ENCODE measurements around the gene TIMP2. TPM values are rescaled to one million over a fixed set of nuclear protein-coding genes. Genes with fewer than 3 reads are reported as not detected.

Gene TIMP2
- total and polyA plus RNA-seq, 2 of the 13 experiments (the other 11 are each of a cell fraction or from before 2014, with no cell fraction given): 3.8 to 8.5 TPM

DNA sequence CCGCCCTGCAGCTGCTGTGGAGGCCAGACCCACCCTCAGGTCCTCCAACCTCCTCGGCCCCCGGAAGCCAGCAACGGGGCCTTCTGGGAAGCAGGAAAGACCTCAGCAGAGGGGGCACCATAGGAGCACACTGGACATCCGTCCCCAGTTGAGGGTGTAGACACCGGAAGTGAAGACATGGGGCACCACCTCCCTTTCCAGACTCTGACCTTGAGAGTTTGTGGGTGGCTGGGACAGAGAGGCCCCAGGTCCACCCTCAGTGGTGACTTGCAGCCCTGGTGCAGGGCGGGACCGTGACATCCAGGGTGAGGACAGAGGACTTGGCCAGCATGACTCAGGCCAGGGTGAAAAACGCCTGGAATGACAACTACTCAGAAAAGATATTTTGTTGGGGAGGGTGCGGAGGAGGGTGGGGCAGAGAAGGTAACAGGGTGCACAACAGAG is 42.1 kb downstream of the TIMP2 start (continued):
- TF ChIP-seq ZNF557 (CRISPR knock-in tag; IDR thresholded peaks at IDR 0.05): no peak
- peak; percentile 80 for TF ChIP-seq ZNF143 (CRISPR knock-in tag; IDR thresholded peaks at IDR 0.05)
- TF ChIP-seq RXRB (CRISPR knock-in tag; IDR thresholded peaks at IDR 0.05; ENCODE audit: borderline replicate concordance): peak; percentile 54
- TF ChIP-seq CEBPG (CRISPR knock-in tag; IDR thresholded peaks at IDR 0.05): peak; percentile 54
- TF ChIP-seq, protein P1, sequence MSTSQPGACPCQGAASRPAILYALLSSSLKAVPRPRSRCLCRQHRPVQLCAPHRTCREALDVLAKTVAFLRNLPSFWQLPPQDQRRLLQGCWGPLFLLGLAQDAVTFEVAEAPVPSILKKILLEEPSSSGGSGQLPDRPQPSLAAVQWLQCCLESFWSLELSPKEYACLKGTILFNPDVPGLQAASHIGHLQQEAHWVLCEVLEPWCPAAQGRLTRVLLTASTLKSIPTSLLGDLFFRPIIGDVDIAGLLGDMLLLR (CRISPR knock-in tag; IDR thresholded peaks at IDR 0.05): peak; percentile 59; the same call in 1 of the 2 replicates
- peak; percentile 63; the same call in 1 of the 2 replicates for TF ChIP-seq MAZ (IDR thresholded peaks at IDR 0.05; ENCODE audit: borderline replicate concordance, low read depth, low read length)
- no peak for TF ChIP-seq MAZ (CRISPR knock-in tag; IDR thresholded peaks at IDR 0.05; ENCODE audit: low read depth)
- TF ChIP-seq, protein P2, sequence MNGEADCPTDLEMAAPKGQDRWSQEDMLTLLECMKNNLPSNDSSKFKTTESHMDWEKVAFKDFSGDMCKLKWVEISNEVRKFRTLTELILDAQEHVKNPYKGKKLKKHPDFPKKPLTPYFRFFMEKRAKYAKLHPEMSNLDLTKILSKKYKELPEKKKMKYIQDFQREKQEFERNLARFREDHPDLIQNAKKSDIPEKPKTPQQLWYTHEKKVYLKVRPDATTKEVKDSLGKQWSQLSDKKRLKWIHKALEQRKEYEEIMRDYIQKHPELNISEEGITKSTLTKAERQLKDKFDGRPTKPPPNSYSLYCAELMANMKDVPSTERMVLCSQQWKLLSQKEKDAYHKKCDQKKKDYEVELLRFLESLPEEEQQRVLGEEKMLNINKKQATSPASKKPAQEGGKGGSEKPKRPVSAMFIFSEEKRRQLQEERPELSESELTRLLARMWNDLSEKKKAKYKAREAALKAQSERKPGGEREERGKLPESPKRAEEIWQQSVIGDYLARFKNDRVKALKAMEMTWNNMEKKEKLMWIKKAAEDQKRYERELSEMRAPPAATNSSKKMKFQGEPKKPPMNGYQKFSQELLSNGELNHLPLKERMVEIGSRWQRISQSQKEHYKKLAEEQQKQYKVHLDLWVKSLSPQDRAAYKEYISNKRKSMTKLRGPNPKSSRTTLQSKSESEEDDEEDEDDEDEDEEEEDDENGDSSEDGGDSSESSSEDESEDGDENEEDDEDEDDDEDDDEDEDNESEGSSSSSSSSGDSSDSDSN (CRISPR knock-in tag; IDR thresholded peaks at IDR 0.05): 0 out of 2 replicates have a peak, but pooled peaks have one; percentile 27
- peak; percentile 35 for TF ChIP-seq HNF4A (CRISPR knock-in tag; IDR thresholded peaks at IDR 0.05)
- TF ChIP-seq, protein P3, sequence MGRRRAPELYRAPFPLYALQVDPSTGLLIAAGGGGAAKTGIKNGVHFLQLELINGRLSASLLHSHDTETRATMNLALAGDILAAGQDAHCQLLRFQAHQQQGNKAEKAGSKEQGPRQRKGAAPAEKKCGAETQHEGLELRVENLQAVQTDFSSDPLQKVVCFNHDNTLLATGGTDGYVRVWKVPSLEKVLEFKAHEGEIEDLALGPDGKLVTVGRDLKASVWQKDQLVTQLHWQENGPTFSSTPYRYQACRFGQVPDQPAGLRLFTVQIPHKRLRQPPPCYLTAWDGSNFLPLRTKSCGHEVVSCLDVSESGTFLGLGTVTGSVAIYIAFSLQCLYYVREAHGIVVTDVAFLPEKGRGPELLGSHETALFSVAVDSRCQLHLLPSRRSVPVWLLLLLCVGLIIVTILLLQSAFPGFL (CRISPR knock-in tag; IDR thresholded peaks at IDR 0.05): no peak
- peak; percentile 61; the same call in 1 of the 2 replicates for TF ChIP-seq ZNF878 (CRISPR knock-in tag; IDR thresholded peaks at IDR 0.05)
- TF ChIP-seq CREM (IDR thresholded peaks at IDR 0.05): 0 out of 2 replicates have a peak, but pooled peaks have one; percentile 34
- no peak for TF ChIP-seq CREM (CRISPR knock-in tag; IDR thresholded peaks at IDR 0.05)
- TF ChIP-seq MYC (CRISPR knock-in tag; IDR thresholded peaks at IDR 0.05; ENCODE audit: borderline replicate concordance): peak; percentile 17; the same call in 1 of the 2 replicates
- TF ChIP-seq BRCA1 (CRISPR knock-in tag; IDR thresholded peaks at IDR 0.05): no peak
- peak; percentile 42 for TF ChIP-seq GATAD2A (CRISPR knock-in tag; IDR thresholded peaks at IDR 0.05)
- TF ChIP-seq, protein P4, sequence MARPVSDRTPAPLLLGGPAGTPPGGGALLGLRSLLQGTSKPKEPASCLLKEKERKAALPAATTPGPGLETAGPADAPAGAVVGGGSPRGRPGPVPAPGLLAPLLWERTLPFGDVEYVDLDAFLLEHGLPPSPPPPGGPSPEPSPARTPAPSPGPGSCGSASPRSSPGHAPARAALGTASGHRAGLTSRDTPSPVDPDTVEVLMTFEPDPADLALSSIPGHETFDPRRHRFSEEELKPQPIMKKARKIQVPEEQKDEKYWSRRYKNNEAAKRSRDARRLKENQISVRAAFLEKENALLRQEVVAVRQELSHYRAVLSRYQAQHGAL (CRISPR knock-in tag; IDR thresholded peaks at IDR 0.05; ENCODE audit: not compliant biosample characterization): no peak
- TF ChIP-seq, protein P5, sequence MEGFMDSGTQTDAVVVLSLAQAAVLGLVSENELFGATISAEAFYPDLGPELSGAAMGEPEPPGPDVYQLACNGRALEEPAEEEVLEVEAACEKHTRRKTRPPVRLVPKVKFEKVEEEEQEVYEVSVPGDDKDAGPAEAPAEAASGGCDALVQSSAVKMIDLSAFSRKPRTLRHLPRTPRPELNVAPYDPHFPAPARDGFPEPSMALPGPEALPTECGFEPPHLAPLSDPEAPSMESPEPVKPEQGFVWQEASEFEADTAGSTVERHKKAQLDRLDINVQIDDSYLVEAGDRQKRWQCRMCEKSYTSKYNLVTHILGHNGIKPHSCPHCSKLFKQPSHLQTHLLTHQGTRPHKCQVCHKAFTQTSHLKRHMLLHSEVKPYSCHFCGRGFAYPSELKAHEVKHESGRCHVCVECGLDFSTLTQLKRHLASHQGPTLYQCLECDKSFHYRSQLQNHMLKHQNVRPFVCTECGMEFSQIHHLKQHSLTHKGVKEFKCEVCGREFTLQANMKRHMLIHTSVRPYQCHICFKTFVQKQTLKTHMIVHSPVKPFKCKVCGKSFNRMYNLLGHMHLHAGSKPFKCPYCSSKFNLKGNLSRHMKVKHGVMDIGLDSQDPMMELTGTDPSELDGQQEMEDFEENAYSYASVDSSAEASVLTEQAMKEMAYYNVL (CRISPR knock-in tag; IDR thresholded peaks at IDR 0.05; ENCODE audit: borderline replicate concordance): no peak
- peak; percentile 40; the same call in 1 of the 2 replicates for TF ChIP-seq ZFX (CRISPR knock-in tag; IDR thresholded peaks at IDR 0.05; ENCODE audit: low read depth)
- TF ChIP-seq, protein P6, sequence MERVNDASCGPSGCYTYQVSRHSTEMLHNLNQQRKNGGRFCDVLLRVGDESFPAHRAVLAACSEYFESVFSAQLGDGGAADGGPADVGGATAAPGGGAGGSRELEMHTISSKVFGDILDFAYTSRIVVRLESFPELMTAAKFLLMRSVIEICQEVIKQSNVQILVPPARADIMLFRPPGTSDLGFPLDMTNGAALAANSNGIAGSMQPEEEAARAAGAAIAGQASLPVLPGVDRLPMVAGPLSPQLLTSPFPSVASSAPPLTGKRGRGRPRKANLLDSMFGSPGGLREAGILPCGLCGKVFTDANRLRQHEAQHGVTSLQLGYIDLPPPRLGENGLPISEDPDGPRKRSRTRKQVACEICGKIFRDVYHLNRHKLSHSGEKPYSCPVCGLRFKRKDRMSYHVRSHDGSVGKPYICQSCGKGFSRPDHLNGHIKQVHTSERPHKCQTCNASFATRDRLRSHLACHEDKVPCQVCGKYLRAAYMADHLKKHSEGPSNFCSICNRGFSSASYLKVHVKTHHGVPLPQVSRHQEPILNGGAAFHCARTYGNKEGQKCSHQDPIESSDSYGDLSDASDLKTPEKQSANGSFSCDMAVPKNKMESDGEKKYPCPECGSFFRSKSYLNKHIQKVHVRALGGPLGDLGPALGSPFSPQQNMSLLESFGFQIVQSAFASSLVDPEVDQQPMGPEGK (CRISPR knock-in tag; IDR thresholded peaks at IDR 0.05): peak; percentile 65
- peak; percentile 96 for TF ChIP-seq TEAD3 (CRISPR knock-in tag; optimal IDR thresholded peaks at IDR 0.05; ENCODE audit: borderline replicate concordance)
- TF ChIP-seq ESRRA (CRISPR knock-in tag; IDR thresholded peaks at IDR 0.05; ENCODE audit: low read depth): peak; percentile 83; the same call in 1 of the 2 replicates
